Measurements from ENCODE around the gene PDGFRB.
A peak's percentile ranks its signal among the peaks of the same experiment; 100 is the strongest.

PDGFRB gene

GRCh38 chr5:150146862-150147601, 8.6 kb downstream of the PDGFRB start:
- DNase-seq (ENCODE audit: low spot score) (no peak), FAIRE-seq (no peak)

DNA sequence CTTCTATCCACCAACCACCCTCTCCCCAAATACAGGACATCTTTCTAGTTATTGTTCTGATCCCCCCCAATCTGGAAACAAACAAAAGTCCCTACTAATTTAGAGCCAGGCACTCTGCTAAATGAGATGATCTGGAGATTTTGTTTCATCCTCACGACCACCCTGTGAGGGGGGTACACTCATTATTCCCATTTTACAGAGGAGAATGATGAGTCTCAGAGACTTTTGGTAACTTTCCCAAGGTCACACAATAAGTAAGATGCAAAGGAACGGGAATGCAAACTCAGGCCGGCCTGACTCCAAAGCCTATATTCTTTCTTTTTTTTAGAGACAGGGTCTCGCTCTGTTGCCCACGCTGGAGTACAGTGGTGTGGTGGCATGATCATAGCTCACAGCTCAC, 9.4 kb downstream of the PDGFRB start:
- FAIRE-seq: no peak
- no peak for DNase-seq (ENCODE audit: low spot score)

GRCh38 chr5:150144879-150145278, 10.8 kb downstream of the PDGFRB start:
- DNase-seq (ENCODE audit: low spot score): no peak
- no peak for FAIRE-seq

GRCh38 chr5:150144246-150144801, 11.3 kb downstream of the PDGFRB start:
- FAIRE-seq: no peak

DNA sequence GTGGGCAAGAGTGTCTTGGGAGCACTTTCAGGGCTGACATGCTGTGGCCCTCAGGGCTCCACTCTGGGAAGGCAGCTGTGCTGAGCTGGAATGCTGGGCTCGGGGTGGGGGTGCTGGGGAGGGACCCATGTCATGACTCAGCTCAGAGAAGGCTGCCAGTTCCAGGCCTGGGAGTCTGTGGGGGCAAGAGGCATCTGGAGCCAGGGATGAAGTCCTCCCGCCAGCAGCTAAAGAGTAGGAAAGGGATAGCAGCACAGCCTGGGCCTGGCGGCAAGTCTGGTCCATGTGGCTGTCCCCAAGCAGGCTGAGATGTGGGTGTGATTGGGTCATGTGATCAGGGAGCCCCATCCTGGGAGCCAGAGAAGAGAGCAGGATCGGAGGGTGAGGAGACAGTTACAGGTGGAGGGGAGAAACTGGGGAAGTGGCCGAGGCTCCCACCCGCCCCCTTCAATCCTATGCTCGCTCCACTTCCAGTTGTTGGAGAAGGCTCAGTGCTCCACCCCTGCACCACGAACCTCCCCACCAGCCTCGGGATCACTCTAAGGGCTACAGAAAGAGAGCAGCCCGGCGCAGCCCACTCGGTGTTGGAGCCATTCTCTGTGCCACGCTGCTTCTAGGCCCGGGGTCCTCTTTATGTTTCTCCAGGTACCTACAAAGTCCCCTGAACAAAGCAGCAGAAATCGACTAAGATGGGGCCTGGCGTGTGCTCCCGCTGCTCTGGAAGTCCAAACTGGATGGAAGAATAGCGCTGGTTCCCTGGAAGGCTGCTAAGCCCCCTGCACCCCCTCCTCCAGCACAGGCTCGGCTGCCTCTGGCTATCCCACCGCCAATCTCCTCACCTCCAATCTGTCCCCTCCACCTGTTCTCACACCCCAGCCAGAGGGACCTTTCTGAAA, 12.0 kb downstream of the PDGFRB start:
- no peak for FAIRE-seq
- peak; percentile 77 for DNase-seq (ENCODE audit: low spot score)

More at GRCh38 chr5:150144246-150144801, 11.3 kb downstream of the PDGFRB start:
- no peak for DNase-seq (ENCODE audit: low spot score)

GRCh38 chr5:150142959-150143349, 12.7 kb downstream of the PDGFRB start:
- FAIRE-seq (peak; percentile 79), DNase-seq (ENCODE audit: low spot score) (peak; percentile 87)

DNA sequence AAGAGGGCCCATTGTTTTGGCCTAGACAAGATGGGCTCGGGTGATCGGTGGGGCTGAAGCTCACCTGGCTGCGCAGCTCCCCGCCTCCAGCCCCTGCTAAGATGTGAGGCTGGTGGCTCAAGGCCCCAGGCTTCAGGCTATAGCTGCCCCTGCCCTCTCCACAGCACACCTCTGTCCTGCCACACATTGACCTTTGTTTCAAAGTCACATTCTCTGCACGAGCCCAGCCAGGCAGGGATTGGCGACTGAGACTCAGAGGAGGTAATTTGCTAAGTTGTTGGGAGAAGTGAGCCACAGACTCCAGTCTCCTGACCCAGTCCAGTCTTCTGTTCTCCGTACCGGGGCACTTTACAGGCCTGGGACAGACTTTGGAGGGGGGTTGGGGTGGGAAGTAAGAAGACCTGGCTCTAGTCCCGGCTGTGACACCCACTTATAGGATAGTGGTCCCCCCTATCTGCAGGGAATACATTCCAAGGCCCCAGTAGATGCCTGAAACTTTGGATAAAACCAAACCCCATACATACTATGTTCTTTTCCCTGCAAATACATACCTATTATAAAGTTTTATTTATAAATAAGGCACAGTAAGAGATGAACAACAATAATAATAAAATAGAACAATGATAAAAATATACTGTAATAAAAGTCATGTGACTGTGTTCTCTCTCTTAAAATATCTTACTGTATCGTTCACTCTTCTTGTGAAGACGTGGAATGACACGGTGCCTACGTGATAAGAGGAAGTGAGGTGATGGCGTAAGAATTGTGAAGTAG, 13.3 kb downstream of the PDGFRB start:
- DNase-seq (ENCODE audit: low spot score): no peak
- no peak for FAIRE-seq

DNA sequence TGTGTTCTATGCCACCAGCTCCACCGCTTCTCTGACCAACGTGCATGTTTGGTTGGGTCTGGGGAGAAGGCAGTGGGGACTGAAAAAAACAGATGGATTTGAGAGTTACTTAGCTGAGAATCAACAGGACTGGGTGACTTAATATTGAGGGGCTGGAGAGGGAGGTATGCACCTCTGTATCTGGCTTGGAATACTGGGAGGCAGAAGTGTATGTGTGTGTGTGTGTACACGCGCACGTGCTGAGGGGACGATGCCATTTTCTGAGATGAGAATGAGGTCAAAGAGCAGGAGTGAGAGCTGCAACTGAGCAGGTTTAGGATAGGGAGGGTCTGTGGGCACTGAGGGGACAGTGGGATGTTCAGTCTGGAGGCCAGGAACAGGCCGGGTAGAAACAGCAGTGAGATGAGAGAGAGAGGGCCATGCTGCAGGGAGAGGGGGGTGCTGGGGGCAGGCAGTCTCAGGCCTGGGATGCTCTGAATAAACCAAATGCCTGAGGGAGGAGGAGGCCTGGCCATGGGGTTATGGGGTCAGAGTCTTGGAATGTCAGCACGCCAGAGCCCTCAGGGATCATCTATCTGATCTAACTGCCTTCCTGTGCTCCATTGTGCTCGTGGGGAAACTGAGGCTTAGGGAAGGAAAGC, 14.0 kb downstream of the PDGFRB start:
- peak; percentile 53 for DNase-seq (ENCODE audit: low spot score)
- no peak for FAIRE-seq

DNA sequence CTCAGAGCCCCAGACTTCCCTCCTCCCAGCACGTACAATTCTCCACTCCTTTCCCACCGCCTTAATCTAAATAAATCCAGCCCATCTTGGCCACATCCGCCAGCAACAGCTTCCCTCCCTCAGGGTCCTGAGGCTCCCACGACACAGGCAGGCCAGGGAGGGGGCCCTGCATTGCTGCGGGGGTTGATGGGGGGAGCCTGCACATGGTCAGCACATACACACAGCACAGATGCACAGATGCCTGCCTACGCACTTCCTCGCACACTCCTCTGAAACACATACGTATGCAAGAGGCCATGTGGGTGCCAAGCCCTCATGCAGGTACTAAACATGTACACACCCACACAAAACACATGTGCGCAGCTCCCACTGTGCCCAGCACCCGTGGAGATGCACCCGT, 14.8 kb downstream of the PDGFRB start:
- no peak for FAIRE-seq
- no peak for DNase-seq (ENCODE audit: low spot score)

GRCh38 chr5:150139334-150139733, 16.3 kb downstream of the PDGFRB start:
- DNase-seq (ENCODE audit: low spot score) (peak; percentile 75), FAIRE-seq (no peak)

GRCh38 chr5:150138551-150139265, 16.9 kb downstream of the PDGFRB start:
- DNase-seq (ENCODE audit: low spot score): peak; percentile 74

GRCh38 chr5:150137997-150138396, 17.6 kb downstream of the PDGFRB start:
- FAIRE-seq: no peak
- DNase-seq (ENCODE audit: low spot score): no peak

More at GRCh38 chr5:150138551-150139265, 16.9 kb downstream of the PDGFRB start:
- FAIRE-seq: no peak

GRCh38 chr5:150137168-150137957, 18.3 kb downstream of the PDGFRB start:
- FAIRE-seq (no peak), DNase-seq (ENCODE audit: low spot score) (peak; percentile 42)

DNA sequence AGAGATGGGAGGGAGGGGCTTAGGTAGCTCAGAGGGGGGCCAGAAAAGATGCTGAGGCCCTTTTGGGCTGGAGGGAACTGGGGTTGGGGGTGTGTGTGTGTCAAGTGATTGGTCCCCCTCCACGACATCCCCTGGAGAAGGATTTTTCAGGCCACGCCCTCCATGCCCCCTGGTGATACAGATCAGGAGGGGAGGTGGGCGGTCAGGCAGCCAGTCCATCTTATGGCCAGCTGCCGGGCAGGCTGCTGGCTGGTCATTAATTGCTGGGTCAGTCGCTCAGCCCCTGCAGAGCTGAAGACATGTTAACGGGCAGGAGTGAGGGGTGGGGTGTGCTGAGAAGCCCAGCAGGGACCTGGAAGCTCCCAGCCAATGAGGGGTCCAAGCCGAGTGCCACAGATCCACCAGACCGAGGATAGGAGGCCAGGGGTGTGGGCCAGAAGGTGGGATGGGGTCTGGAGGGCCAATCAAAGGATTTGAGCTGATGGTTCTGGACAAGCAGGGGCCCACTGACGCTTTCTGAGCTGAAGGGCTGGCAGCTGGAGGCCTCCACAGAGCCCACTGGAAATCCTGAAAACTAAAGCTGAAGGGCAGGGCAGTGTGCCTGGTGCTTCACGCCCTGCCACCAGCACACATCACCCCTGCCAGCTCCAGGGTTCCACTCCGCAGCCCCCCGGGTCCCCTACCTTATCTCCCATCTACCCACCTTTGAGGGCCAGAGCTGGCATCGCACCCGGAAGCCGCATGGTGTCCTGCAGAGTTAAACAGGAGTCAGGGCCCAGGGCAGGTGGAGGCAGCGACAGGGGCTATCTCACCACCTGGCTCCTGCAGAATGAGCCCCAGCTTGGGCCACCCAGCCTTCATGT, 19.1 kb downstream of the PDGFRB start:
- DNase-seq (ENCODE audit: low spot score) (no peak), FAIRE-seq (no peak)

- no peak for FAIRE-seq
- DNase-seq (ENCODE audit: low spot score): no peak
These were observed 19.9 kb downstream of the PDGFRB start for GRCh38 chr5:150135557-150136304.

DNA sequence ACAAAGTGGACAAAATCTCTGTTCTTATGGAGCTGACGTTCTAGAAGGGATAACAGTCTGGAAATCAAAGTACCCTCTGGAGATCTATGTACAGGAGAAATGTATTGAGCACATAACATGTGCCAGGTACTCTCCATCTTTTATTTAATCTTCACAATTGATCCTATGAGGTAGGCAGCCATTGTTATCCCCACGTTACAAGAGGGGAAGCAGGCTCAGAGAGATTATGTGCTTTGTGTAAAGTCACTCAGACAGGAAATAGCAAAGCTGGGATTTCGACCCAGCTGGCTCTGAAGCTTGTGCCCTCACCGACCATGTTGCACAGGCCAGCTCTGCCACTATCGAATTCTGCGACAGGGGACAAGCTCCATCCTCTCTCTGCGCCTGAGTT, 21.5 kb downstream of the PDGFRB start:
- DNase-seq (ENCODE audit: low spot score) (no peak), FAIRE-seq (no peak)

DNA sequence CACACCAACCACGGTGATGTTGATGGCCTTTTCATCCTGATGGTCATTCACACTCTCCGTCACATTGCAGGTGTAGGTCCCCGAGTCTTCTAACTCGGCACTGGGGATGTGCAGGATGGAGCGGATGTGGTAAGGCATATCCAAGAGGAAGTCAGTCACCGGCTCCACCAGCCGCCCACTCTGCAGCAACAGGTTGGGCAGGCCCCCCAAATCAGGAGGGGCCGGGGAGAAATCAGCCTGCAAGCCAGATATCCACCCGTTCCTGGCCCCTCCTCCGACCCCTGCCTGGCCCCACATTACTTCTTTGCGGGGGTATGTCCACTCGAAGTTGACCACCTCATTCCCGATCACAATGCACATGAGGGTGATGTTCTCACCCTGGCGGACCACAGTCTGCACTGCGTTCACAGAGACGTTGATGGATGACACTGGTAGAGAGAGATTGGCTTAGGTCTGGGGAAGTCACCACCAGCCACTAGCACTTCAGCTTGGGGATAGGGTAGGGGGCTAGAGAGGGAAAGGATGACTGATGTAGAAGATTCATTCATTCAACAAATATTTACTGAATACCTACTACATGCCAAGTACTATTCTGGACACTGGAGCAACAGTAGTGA, 22.0 kb downstream of the PDGFRB start:
- FAIRE-seq: no peak
- DNase-seq (ENCODE audit: low spot score): no peak

All from RCC 7860 (cell line).